Lower leg skin (tissue), 3 donors: ENCODE results near the gene SERPINA1.

Experiments
- CTCF ChIP-seq, 3 donors: fragments of 450-650 bp; IDR thresholded peaks; one replicate each; pipeline ENCODE4 v1.5.1; 2016; ENCODE audit warnings: antibody characterized with exemption in 3 of 3, mild to moderate bottlenecking in 3 of 3, moderate library complexity in 2 of 3
- POLR2A ChIP-seq, 2 donors: fragments of 450-650 bp; IDR thresholded peaks; one replicate each; pipeline ENCODE4 v1.6.1; 2016 to 2017; ENCODE audit warnings: antibody characterized with exemption in 2 of 2, mild to moderate bottlenecking in 1 of 2, moderate library complexity in 1 of 2

- TF ChIP-seq POLR2A (IDR thresholded peaks at IDR 0.05) = no peak
- TF ChIP-seq CTCF (IDR thresholded peaks at IDR 0.05) = no peak
These were observed 38.7 kb upstream of the SERPINA1 start for GRCh38 chr14:94427016-94427613.
